Measurements from ENCODE around the gene OPCML. TPM values are rescaled to one million over a fixed set of nuclear protein-coding genes. Genes with fewer than 3 reads are reported as not detected.

The OPCML gene
- polyA plus RNA-seq, 3 donors, result not detected

DNA sequence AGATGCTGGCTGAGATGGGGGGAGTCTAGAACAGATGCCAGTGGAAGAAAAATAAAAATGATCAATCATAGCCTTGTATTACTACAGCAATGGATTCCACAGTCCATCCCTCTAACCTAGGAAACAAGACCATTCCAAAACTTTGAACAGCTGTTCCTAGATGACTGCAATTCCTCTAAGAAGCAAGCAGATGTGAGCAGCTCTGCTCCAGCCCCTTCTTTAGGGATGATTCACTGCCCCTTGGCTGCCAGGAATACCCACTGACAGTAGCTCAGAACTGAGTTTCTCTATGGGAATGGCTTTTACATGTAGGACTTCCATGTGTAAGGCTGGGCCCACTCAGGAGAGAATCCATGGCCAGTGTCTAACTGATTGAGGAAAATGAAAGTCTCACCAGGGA, 943.9 kb downstream of the OPCML start:
- H3K36me3 ChIP-seq (replicated peaks in 1 of 2; ENCODE audit: control insufficient read depth in 1 of 2, insufficient read depth in 2 of 2, low read length in 2 of 2), result no peaks in the 10 kb centered on the region
- peaks cover 0 to 2% (median 0%) of the 10 kb centered on the region in 3 donors for H3K27me3 Mint-ChIP-seq (ENCODE audit: low read depth in 3 of 3)
- no peak overlapping the region for H3K9ac ChIP-seq (ENCODE audit: insufficient read depth, low read length, poor library complexity, severe bottlenecking)
- H3K36me3 Mint-ChIP-seq, result no peaks in the 10 kb centered on the region
- no peak overlapping the region for H3K4me3 ChIP-seq (replicated peaks in 1 of 3; ENCODE audit: low read depth in 2 of 3, low read length in 3 of 3)
- H3K4me3 Mint-ChIP-seq, result no peak overlapping the region
- H3K27me3 ChIP-seq (ENCODE audit: control insufficient read depth in 2 of 2, insufficient read depth in 2 of 2, low read length in 2 of 2), result no peaks in the 10 kb centered on the region
- H3K27ac ChIP-seq (ENCODE audit: low read depth in 1 of 2, low read length in 2 of 2), result no peak overlapping the region
- TF ChIP-seq, protein P1, sequence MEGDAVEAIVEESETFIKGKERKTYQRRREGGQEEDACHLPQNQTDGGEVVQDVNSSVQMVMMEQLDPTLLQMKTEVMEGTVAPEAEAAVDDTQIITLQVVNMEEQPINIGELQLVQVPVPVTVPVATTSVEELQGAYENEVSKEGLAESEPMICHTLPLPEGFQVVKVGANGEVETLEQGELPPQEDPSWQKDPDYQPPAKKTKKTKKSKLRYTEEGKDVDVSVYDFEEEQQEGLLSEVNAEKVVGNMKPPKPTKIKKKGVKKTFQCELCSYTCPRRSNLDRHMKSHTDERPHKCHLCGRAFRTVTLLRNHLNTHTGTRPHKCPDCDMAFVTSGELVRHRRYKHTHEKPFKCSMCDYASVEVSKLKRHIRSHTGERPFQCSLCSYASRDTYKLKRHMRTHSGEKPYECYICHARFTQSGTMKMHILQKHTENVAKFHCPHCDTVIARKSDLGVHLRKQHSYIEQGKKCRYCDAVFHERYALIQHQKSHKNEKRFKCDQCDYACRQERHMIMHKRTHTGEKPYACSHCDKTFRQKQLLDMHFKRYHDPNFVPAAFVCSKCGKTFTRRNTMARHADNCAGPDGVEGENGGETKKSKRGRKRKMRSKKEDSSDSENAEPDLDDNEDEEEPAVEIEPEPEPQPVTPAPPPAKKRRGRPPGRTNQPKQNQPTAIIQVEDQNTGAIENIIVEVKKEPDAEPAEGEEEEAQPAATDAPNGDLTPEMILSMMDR (IDR thresholded peaks at IDR 0.05), result no peak
- H4K20me1 ChIP-seq (ENCODE audit: insufficient read depth, low read length), result no peaks in the 10 kb centered on the region
- no peak overlapping the region for H3K27ac Mint-ChIP-seq
- no peaks in the 10 kb centered on the region for H3K4me1 ChIP-seq (ENCODE audit: control insufficient read depth in 1 of 2, insufficient read depth in 2 of 2, low read length in 2 of 2)
- H3K4me1 Mint-ChIP-seq, result no peaks in the 10 kb centered on the region
- peaks cover 0 to 5% (median 1%) of the 10 kb centered on the region in 7 donors for H3K9me3 Mint-ChIP-seq
- intact Hi-C loops (cut with micrococcal nuclease), result no loop called here
- H3K4me2 ChIP-seq (replicated peaks; ENCODE audit: extremely low read depth, low read length, poor library complexity, severe bottlenecking), result no peak overlapping the region
- H3K79me2 ChIP-seq (ENCODE audit: insufficient read depth, low read length), result no peaks in the 10 kb centered on the region
- no peak overlapping the region for H2AFZ ChIP-seq (ENCODE audit: insufficient read depth, low read depth, low read length, poor library complexity, severe bottlenecking)
- H3K9me3 ChIP-seq (replicated peaks in 1 of 2; ENCODE audit: control insufficient read depth in 1 of 2, insufficient read depth in 1 of 2, low read length in 2 of 2), result peaks cover 0 to 4% of the 10 kb centered on the region in 2 donors
- DNase-seq, result no peak

DNA sequence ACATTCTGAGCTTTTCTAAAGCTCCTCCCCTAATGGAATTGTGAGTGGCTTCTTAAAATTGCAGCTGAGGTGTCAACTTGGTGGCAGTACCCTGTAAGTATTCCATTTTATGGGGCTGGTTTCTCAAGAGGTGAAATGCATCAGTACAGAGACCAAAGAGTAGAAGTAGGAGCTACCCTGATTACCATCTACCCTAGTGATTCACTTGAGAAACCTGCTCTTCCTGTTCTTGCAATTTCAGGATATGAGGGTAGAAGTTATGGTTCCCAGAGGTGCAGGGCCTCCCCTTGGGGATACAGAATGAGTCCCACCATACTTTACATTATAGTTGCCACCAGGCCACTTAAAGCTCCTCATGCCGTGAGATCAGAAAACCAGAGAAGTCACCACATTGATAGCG, 944.6 kb downstream of the OPCML start:
- Histone ChIP-seq H2AFZ (ENCODE audit: insufficient read depth, low read depth, low read length, poor library complexity, severe bottlenecking) (no peak overlapping the region), H3K9me3 (replicated peaks in 1 of 2; ENCODE audit: control insufficient read depth in 1 of 2, insufficient read depth in 1 of 2, low read length in 2 of 2) (peaks cover 0 to 4% of the 10 kb centered on the region in 2 donors), H3K79me2 (ENCODE audit: insufficient read depth, low read length) (no peaks in the 10 kb centered on the region), H3K4me2 (replicated peaks; ENCODE audit: extremely low read depth, low read length, poor library complexity, severe bottlenecking) (no peak overlapping the region), H3K36me3 (replicated peaks in 1 of 2; ENCODE audit: control insufficient read depth in 1 of 2, insufficient read depth in 2 of 2, low read length in 2 of 2) (no peaks in the 10 kb centered on the region), H3K4me1 (ENCODE audit: control insufficient read depth in 1 of 2, insufficient read depth in 2 of 2, low read length in 2 of 2) (no peaks in the 10 kb centered on the region), H3K27ac (ENCODE audit: low read depth in 1 of 2, low read length in 2 of 2) (no peak overlapping the region), H3K4me3 (replicated peaks in 1 of 3; ENCODE audit: low read depth in 2 of 3, low read length in 3 of 3) (no peak overlapping the region), H4K20me1 (ENCODE audit: insufficient read depth, low read length) (no peaks in the 10 kb centered on the region), H3K27me3 (ENCODE audit: control insufficient read depth in 2 of 2, insufficient read depth in 2 of 2, low read length in 2 of 2) (no peaks in the 10 kb centered on the region), H3K9ac (ENCODE audit: insufficient read depth, low read length, poor library complexity, severe bottlenecking) (no peak overlapping the region)
- TF ChIP-seq, protein P1 (IDR thresholded peaks at IDR 0.05), result no peak
- H3K27ac Mint-ChIP-seq, result no peak overlapping the region
- peaks cover 0 to 9% (median 1%) of the 10 kb centered on the region in 7 donors for H3K9me3 Mint-ChIP-seq
- H3K36me3 Mint-ChIP-seq, result no peaks in the 10 kb centered on the region
- intact Hi-C loops (cut with micrococcal nuclease), result no loop called here
- H3K4me1 Mint-ChIP-seq, result no peaks in the 10 kb centered on the region
- no peak overlapping the region for H3K4me3 Mint-ChIP-seq
- WGBS (ENCODE audit: insufficient coverage), result 100% methylated on average over 1 of the region's 2 CpGs
- DNase-seq, result no peak
- H3K27me3 Mint-ChIP-seq (ENCODE audit: low read depth in 3 of 3), result peaks cover 0 to 2% (median 0%) of the 10 kb centered on the region in 3 donors
